Stimulated activated CD8-positive, alpha-beta memory T cell treated with anti-CD3 and anti-CD28 coated beads, Interleukin-15, amount 100 ng/mL, for 1 hour (primary cell): ENCODE results near the gene NECTIN4.

Source experiments
- DNase-seq: peaks from one replicate; pipeline ENCODE4 v3.0.0-alpha.2; 2020; ENCODE audit warnings: low read depth

NECTIN4 gene

GRCh38 chr1:161021970-161022353 lies 67.4 kb downstream of the NECTIN4 start:
- no peak for DNase-seq

- DNase-seq, result peak; percentile 79
Observed at GRCh38 chr1:161021165-161021969, 68.0 kb downstream of the NECTIN4 start.
